OCI-LY1 (cell line): Measurements from ENCODE around the gene PTPN3.

Experiments used
- H2AFZ ChIP-seq: fragments of 200-600 bp; sonication (generic), shearing (Covaris generic); 2 replicates; pipeline ENCODE4 v1.6.0; 2014; ENCODE audit warnings: antibody characterized with exemption, mild to moderate bottlenecking, low read length
- H3F3A ChIP-seq: fragments of 200-600 bp; sonication (generic), shearing (Covaris generic); 2 replicates; pipeline ENCODE4 v1.6.0; 2014; ENCODE audit warnings: mild to moderate bottlenecking, antibody characterized with exemption, low read length, moderate library complexity; ENCODE audit not compliant: insufficient read depth
- H3K27ac ChIP-seq: fragments of 200-600 bp; sonication (generic); 2 replicates; pipeline ENCODE4 v1.5.1; 2014; ENCODE audit warnings: low read length, mixed run types, mild to moderate bottlenecking, low read depth; ENCODE audit not compliant: poor library complexity, severe bottlenecking
- H3K27me3 ChIP-seq: fragments of 200-600 bp; sonication (generic); 2 replicates; pipeline ENCODE4 v1.6.0; 2014; ENCODE audit warnings: antibody characterized with exemption, mild to moderate bottlenecking, low read length, moderate library complexity; ENCODE audit not compliant: insufficient read depth
- H3K36me3 ChIP-seq: fragments of 200-600 bp; sonication (generic); 2 replicates; pipeline ENCODE4 v1.6.1; 2014; ENCODE audit warnings: mild to moderate bottlenecking, antibody characterized with exemption, low read length, moderate library complexity, mixed read lengths; ENCODE audit not compliant: insufficient read depth
- H3K4me1 ChIP-seq: fragments of 200-600 bp; sonication (generic); 2 replicates; pipeline ENCODE4 v1.5.1; 2014; ENCODE audit warnings: mild to moderate bottlenecking, low read length, moderate library complexity; ENCODE audit not compliant: insufficient read depth, severe bottlenecking
- H3K4me2 ChIP-seq: fragments of 200-600 bp; sonication (generic), shearing (Covaris generic); 2 replicates; pipeline ENCODE4 v1.6.1; 2014; ENCODE audit warnings: low read length
- H3K4me3 ChIP-seq: fragments of 200-600 bp; sonication (generic); 2 replicates; pipeline ENCODE4 v1.5.1; 2014; ENCODE audit warnings: low read length, low read depth, mild to moderate bottlenecking, mixed read lengths; ENCODE audit not compliant: poor library complexity, severe bottlenecking
- H3K79me2 ChIP-seq: fragments of 200-600 bp; shearing (Covaris generic); 2 replicates; pipeline ENCODE4 v1.6.1; 2016; ENCODE audit warnings: mixed run types, low read length, mixed read lengths; ENCODE audit not compliant: insufficient read depth
- H3K9ac ChIP-seq: fragments of 200-600 bp; sonication (generic), shearing (Covaris generic); 2 replicates; pipeline ENCODE4 v1.6.1; 2014; ENCODE audit warnings: mild to moderate bottlenecking, low read length, mixed read lengths
- H3K9me2 ChIP-seq: fragments of 200-600 bp; sonication (generic), shearing (Covaris generic); 2 replicates; pipeline ENCODE4 v1.6.1; 2014; ENCODE audit warnings: low read depth, mild to moderate bottlenecking, low read length, mixed read lengths
- H3K9me3 ChIP-seq: fragments of 200-600 bp; shearing (Covaris generic); 2 replicates; pipeline ENCODE4 v1.6.1; 2014; ENCODE audit warnings: low read length, mixed read lengths
- H4K20me1 ChIP-seq: fragments of 200-600 bp; sonication (generic), shearing (Covaris generic); 2 replicates; pipeline ENCODE4 v1.6.0; 2016; ENCODE audit warnings: mild to moderate bottlenecking, low read length; ENCODE audit not compliant: insufficient read depth
- CTCF ChIP-seq: fragments of 200-600 bp; sonication (generic), shearing (Covaris generic); IDR thresholded peaks from 2 replicates; pipeline ENCODE4 v1.5.1; 2017; ENCODE audit warnings: mild to moderate bottlenecking, antibody characterized with exemption, low read length, moderate library complexity, mixed read lengths
- EZH2 ChIP-seq: fragments of 200-600 bp; sonication (generic), shearing (Covaris generic); IDR thresholded peaks from 2 replicates; pipeline ENCODE4 v1.8.0; 2017; ENCODE audit warnings: borderline replicate concordance, mixed run types, mild to moderate bottlenecking, antibody characterized with exemption, low read length, moderate library complexity, mixed read lengths

PTPN3 gene

GRCh38 chr9:109418827-109419226 is 79.3 kb downstream of the PTPN3 start:
- Histone ChIP-seq H3K4me2 (no peak overlapping the region), H3K79me2 (no peaks in the 10 kb centered on the region), H3K9ac (no peak overlapping the region), H3K4me3 (no peak overlapping the region), H2AFZ (no peak overlapping the region), H3F3A (no peaks in the 10 kb centered on the region), H3K27ac (no peak overlapping the region), H4K20me1 (no peaks in the 10 kb centered on the region), H3K9me3 (no peaks in the 10 kb centered on the region), H3K9me2 (no peaks in the 10 kb centered on the region), H3K4me1 (no peaks in the 10 kb centered on the region), H3K27me3 (no peaks in the 10 kb centered on the region), H3K36me3 (no peaks in the 10 kb centered on the region)
- TF ChIP-seq EZH2 (no peak), CTCF (no peak)

GRCh38 chr9:109417585-109418544 is 80.2 kb downstream of the PTPN3 start:
- Histone ChIP-seq H3K4me1 (no peaks in the 10 kb centered on the region), H2AFZ (no peak overlapping the region), H3K36me3 (no peaks in the 10 kb centered on the region), H3K79me2 (no peaks in the 10 kb centered on the region), H3K27ac (no peak overlapping the region), H4K20me1 (no peaks in the 10 kb centered on the region), H3K9me3 (no peaks in the 10 kb centered on the region), H3K9me2 (no peaks in the 10 kb centered on the region), H3K27me3 (no peaks in the 10 kb centered on the region), H3K4me2 (no peak overlapping the region), H3K9ac (no peak overlapping the region), H3F3A (no peaks in the 10 kb centered on the region), H3K4me3 (no peak overlapping the region)
- TF ChIP-seq CTCF (no peak), EZH2 (no peak)

GRCh38 chr9:109417054-109417453 is 81.1 kb downstream of the PTPN3 start:
- Histone ChIP-seq H3K36me3 (no peaks in the 10 kb centered on the region), H2AFZ (no peak overlapping the region), H3K9ac (no peak overlapping the region), H3K27ac (no peak overlapping the region), H4K20me1 (no peaks in the 10 kb centered on the region), H3F3A (no peaks in the 10 kb centered on the region), H3K79me2 (no peaks in the 10 kb centered on the region), H3K27me3 (no peaks in the 10 kb centered on the region), H3K4me1 (no peaks in the 10 kb centered on the region), H3K4me2 (no peak overlapping the region), H3K9me3 (no peaks in the 10 kb centered on the region), H3K4me3 (no peak overlapping the region), H3K9me2 (no peaks in the 10 kb centered on the region)
- TF ChIP-seq CTCF = no peak
- no peak for TF ChIP-seq EZH2
